GM12892 (cell line): ENCODE measurements around the gene ECPAS.

Experiments used
- POLR2A ChIP-seq: IDR thresholded peaks from 2 replicates; pipeline ENCODE4 v1.6.1; 2011; ENCODE audit warnings: low read depth, low read length, control low read depth
- POLR2AphosphoS5 ChIP-seq: IDR thresholded peaks from 2 replicates; pipeline ENCODE4 v1.6.1; 2011; ENCODE audit warnings: low read depth, low read length, control low read depth

- TF ChIP-seq POLR2A (no peak), POLR2AphosphoS5 (no peak)
Observed at GRCh38 chr9:111443454-111443853, 40.7 kb downstream of the ECPAS start.
